ENCODE data around the gene PCSK1N.

Gene PCSK1N

GRCh38 chrX:48831909-48832291 is 3.5 kb downstream of the PCSK1N start:
- no peak for TF ChIP-seq TEAD4 (IDR thresholded peaks at IDR 0.05)
- TF ChIP-seq FOXM1 (IDR thresholded peaks at IDR 0.05; ENCODE audit: borderline replicate concordance, low read depth), result no peak
- no peak for TF ChIP-seq EGR1 (IDR thresholded peaks at IDR 0.05)
- TF ChIP-seq MAX (IDR thresholded peaks at IDR 0.05), result no peak
- no peak for TF ChIP-seq EP300 (IDR thresholded peaks at IDR 0.05; ENCODE audit: borderline replicate concordance)
- no peak for TF ChIP-seq TCF12 (IDR thresholded peaks at IDR 0.05; ENCODE audit: low read depth)
- TF ChIP-seq ZBTB7A (IDR thresholded peaks at IDR 0.05; ENCODE audit: low read depth), result no peak
- no peak for TF ChIP-seq RAD21 (IDR thresholded peaks at IDR 0.05; ENCODE audit: low read depth)
- no peak for TF ChIP-seq TAF1 (IDR thresholded peaks at IDR 0.05; ENCODE audit: low read depth)
- TF ChIP-seq CREB1 (IDR thresholded peaks at IDR 0.05; ENCODE audit: low read depth), result no peak
- TF ChIP-seq REST (IDR thresholded peaks at IDR 0.05; ENCODE audit: low read depth), result no peak
- no peak for TF ChIP-seq USF1 (IDR thresholded peaks at IDR 0.05)
- no peak for TF ChIP-seq NFIC (IDR thresholded peaks at IDR 0.05)
- TF ChIP-seq YY1 (IDR thresholded peaks at IDR 0.05; ENCODE audit: low read depth), result no peak

- no peak for TF ChIP-seq TCF12 (IDR thresholded peaks at IDR 0.05; ENCODE audit: low read depth)
- no peak for TF ChIP-seq CREB1 (IDR thresholded peaks at IDR 0.05; ENCODE audit: low read depth)
- no peak for TF ChIP-seq FOXM1 (IDR thresholded peaks at IDR 0.05; ENCODE audit: borderline replicate concordance, low read depth)
- no peak for TF ChIP-seq REST (IDR thresholded peaks at IDR 0.05; ENCODE audit: low read depth)
- TF ChIP-seq EGR1 (IDR thresholded peaks at IDR 0.05), result no peak
- no peak for TF ChIP-seq ZBTB7A (IDR thresholded peaks at IDR 0.05; ENCODE audit: low read depth)
- no peak for TF ChIP-seq USF1 (IDR thresholded peaks at IDR 0.05)
- no peak for TF ChIP-seq RAD21 (IDR thresholded peaks at IDR 0.05; ENCODE audit: low read depth)
- no peak for TF ChIP-seq CEBPB (IDR thresholded peaks at IDR 0.05)
- no peak for TF ChIP-seq NFIC (IDR thresholded peaks at IDR 0.05)
- no peak for TF ChIP-seq TEAD4 (IDR thresholded peaks at IDR 0.05)
- TF ChIP-seq TAF1 (IDR thresholded peaks at IDR 0.05; ENCODE audit: low read depth), result no peak
- no peak for TF ChIP-seq EP300 (IDR thresholded peaks at IDR 0.05; ENCODE audit: borderline replicate concordance)
- TF ChIP-seq YY1 (IDR thresholded peaks at IDR 0.05; ENCODE audit: low read depth), result no peak
- no peak for TF ChIP-seq MAX (IDR thresholded peaks at IDR 0.05)
These were observed 4.1 kb downstream of the PCSK1N start for GRCh38 chrX:48831136-48831908.

GRCh38 chrX:48829016-48829735 is 6.2 kb downstream of the PCSK1N start:
- TF ChIP-seq EGR1 (IDR thresholded peaks at IDR 0.05) (no peak), TAF1 (IDR thresholded peaks at IDR 0.05; ENCODE audit: low read depth) (no peak), USF1 (IDR thresholded peaks at IDR 0.05) (no peak), REST (IDR thresholded peaks at IDR 0.05; ENCODE audit: low read depth) (no peak), TCF12 (IDR thresholded peaks at IDR 0.05; ENCODE audit: low read depth) (no peak), CEBPB (IDR thresholded peaks at IDR 0.05) (no peak), NFIC (IDR thresholded peaks at IDR 0.05) (no peak), EP300 (IDR thresholded peaks at IDR 0.05; ENCODE audit: borderline replicate concordance) (no peak)

All from Ishikawa (cell line).